Hematopoietic multipotent progenitor cell treated with erythropoietin and hydrocortisone succinate and interleukin-3 and kit ligand, for 6 days (in vitro differentiated cells): ENCODE results near the gene CDK1.

Source experiments
- DNase-seq: peaks from one replicate; pipeline ENCODE4 v3.0.0-alpha.2; 2015

Gene CDK1

GRCh38 chr10:60778214-60778970 lies at the start of gene CDK1:
Gene CDK1, plus strand, starts transcription at chr10:60778478. Its CDS starts 1,688 bp downstream, at chr10:60780166.
- peak; percentile 98 for DNase-seq

- DNase-seq, result no peak
Measured at GRCh38 chr10:60729106-60729505, 49.2 kb upstream of the CDK1 start.

GRCh38 chr10:60731134-60731885 lies 47.0 kb upstream of the CDK1 start:
- peak; percentile 2 for DNase-seq

- DNase-seq, result peak; percentile 54
Measured at GRCh38 chr10:60732198-60732806, 46.0 kb upstream of the CDK1 start.

- peak; percentile 16 for DNase-seq
Measured at GRCh38 chr10:60732807-60733516, 45.3 kb upstream of the CDK1 start.

- peak; percentile 4 for DNase-seq
Measured at GRCh38 chr10:60733517-60733822, 44.8 kb upstream of the CDK1 start.

- DNase-seq, result no peak
Measured at GRCh38 chr10:60733826-60734225, 44.5 kb upstream of the CDK1 start.

GRCh38 chr10:60734226-60734625 lies 44.1 kb upstream of the CDK1 start:
- DNase-seq, result no peak

GRCh38 chr10:60735244-60735643 lies 43.0 kb upstream of the CDK1 start:
- DNase-seq, result no peak

GRCh38 chr10:60737242-60737641 lies 41.0 kb upstream of the CDK1 start:
- DNase-seq, result no peak

- DNase-seq, result no peak
Measured at GRCh38 chr10:60739558-60739957, 38.7 kb upstream of the CDK1 start.

GRCh38 chr10:60742512-60742911 lies 35.8 kb upstream of the CDK1 start:
- DNase-seq, result no peak

GRCh38 chr10:60747817-60748469 lies 30.3 kb upstream of the CDK1 start:
- no peak for DNase-seq

- no peak for DNase-seq
Measured at GRCh38 chr10:60753152-60753551, 25.1 kb upstream of the CDK1 start.

GRCh38 chr10:60753817-60754216 lies 24.5 kb upstream of the CDK1 start:
- no peak for DNase-seq

- no peak for DNase-seq
Measured at GRCh38 chr10:60757420-60757895, 20.8 kb upstream of the CDK1 start.

GRCh38 chr10:60759181-60759580 lies 19.1 kb upstream of the CDK1 start:
- no peak for DNase-seq

- no peak for DNase-seq
Measured at GRCh38 chr10:60760711-60761210, 17.5 kb upstream of the CDK1 start.

GRCh38 chr10:60762554-60762953 lies 15.7 kb upstream of the CDK1 start:
- no peak for DNase-seq

- no peak for DNase-seq
Measured at GRCh38 chr10:60767424-60767823, 10.9 kb upstream of the CDK1 start.

GRCh38 chr10:60769406-60769805 lies 8.9 kb upstream of the CDK1 start:
- DNase-seq, result no peak

- no peak for DNase-seq
Measured at GRCh38 chr10:60777696-60778213, 523 bp upstream of the CDK1 start.
